ENCODE results near the gene EPN2.
"Not testable (repeated sequence)": the region's sequence is repeated elsewhere in the genome, so short reads cannot be mapped to it uniquely, and the experiment has no call there.

The EPN2 gene

DNA sequence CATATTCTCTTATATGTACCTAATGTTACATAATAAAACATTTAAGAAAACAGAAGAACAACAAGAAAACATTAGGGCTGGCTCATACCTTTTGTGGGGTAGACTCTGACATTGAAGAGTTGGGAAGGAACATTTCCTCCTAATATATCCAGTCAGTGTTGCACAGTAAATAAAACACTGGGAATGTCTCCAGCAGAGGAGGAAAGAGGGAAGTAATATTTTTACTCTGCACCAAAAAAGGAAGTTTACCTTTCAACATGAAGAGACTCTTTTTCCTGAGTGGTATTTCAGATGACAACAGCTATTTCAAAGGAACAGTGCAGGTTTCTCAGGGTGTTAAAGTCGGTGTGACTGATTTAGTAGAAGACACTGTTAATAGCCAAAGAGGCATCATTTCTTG, 31.9 kb downstream of the EPN2 start:
- no peaks in the 10 kb centered on the region for H3K36me3 Mint-ChIP-seq (ENCODE audit: low read depth)

DNA sequence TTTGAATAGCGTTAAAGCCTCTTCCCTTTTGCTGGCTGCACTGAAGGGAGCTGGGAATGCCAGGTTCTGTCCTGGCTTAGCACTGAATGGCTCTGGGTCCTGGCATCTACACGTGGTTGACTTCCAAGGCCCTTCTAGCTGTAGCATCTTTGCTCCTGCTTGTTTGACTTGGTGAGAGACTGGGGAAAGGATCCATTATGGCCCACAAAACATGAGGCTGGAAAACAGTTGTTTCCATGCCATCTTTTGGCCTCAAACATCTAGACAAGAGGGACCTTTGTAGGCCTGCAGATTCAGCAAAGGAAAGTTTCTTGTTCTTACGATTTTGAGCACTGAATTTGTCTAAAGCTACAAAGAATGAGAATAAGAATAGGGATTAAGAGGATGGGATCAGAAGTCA, 32.5 kb downstream of the EPN2 start:
- DNase-seq (no peak), ATAC-seq (no peak)
- Mint-ChIP-seq H3K27ac (no peak overlapping the region), H3K9me3 (no peaks in the 10 kb centered on the region), H3K27me3 (peaks cover 2% of the 10 kb centered on the region), H3K4me1 (peaks cover 9% of the 10 kb centered on the region), H3K4me3 (no peak overlapping the region), H3K36me3 (ENCODE audit: low read depth) (peaks cover under 1% of the 10 kb centered on the region)

More for the DNA sequence above, 31.9 kb downstream of the EPN2 start:
- peaks cover 4% of the 10 kb centered on the region for H3K27me3 Mint-ChIP-seq
- H3K4me3 Mint-ChIP-seq, result no peak overlapping the region
- H3K27ac Mint-ChIP-seq, result no peak overlapping the region
- ATAC-seq (no peak), DNase-seq (no peak)
- H3K4me1 Mint-ChIP-seq, result peaks cover 9% of the 10 kb centered on the region
- H3K9me3 Mint-ChIP-seq, result no peaks in the 10 kb centered on the region

DNA sequence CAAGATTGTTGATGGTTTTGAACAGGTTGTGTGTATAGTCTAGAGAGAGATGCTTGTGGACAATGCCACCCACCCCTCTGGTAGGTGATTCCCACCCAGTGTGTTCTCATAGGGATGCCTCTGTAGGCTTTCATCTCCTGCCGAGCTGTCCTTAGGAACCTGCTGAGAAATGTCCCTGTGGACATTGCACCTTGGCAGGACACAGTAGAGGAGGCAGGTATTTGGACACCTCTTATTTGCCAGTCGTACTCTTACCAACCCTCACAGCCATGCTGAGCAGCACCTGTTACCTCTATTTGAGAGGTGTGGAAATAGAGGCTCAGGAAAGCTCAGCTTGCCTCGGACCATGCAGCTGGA, 33.2 kb downstream of the EPN2 start:
- Mint-ChIP-seq H3K27ac (no peak overlapping the region), H3K4me3 (no peak overlapping the region), H3K36me3 (ENCODE audit: low read depth) (peaks cover 2% of the 10 kb centered on the region), H3K4me1 (peaks cover 9% of the 10 kb centered on the region), H3K9me3 (no peaks in the 10 kb centered on the region), H3K27me3 (peaks cover 4% of the 10 kb centered on the region)
- ATAC-seq (no peak), DNase-seq (no peak)

DNA sequence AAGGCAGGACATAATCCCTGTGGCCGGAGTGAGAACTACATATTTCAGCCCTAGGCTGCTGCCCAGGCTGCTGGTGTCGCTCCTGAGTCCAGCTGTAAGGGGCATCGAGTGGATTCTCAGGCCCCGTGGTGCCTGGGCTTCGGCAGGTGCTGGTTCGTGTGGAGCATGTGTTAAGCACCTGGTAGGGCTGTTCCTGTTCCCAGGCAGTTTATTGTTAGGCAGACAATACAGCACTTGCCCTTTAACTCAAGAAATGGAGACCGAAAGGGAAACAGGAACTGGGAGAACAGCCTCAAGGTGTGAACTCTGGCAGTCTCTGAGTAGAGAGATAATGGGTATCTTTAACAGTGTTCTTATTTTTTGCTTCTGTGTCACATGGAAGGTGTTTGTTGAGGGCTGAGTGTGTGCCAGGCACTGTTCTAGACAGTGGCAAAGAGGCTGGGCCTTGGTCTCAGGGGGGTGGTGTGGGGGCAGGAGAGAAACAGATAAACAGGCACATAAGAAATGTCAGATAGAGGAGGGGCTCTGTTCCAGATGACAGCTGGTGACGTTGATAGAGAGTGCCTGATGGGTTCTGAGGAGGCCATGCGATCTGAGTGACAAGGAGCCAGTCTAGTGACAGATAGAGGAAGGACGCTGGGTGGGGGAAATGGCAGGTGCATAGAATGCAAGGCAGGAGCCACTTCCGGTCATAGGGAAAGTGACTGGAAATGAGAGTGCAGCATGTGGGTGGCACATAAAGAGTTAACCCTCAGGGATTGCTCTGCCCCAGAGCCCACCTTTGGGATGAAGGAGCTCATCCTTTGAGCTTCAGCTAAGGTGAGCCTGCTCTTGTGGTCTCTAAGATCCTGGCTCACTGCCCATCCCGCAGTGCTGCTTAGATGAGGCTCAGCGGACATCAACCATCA, 33.8 kb downstream of the EPN2 start:
- ATAC-seq (peak; percentile 25), DNase-seq (no peak)
- Mint-ChIP-seq H3K9me3 (no peaks in the 10 kb centered on the region), H3K4me1 (peaks cover 9% of the 10 kb centered on the region), H3K27ac (no peak overlapping the region), H3K4me3 (no peak overlapping the region), H3K27me3 (peaks cover 4% of the 10 kb centered on the region), H3K36me3 (ENCODE audit: low read depth) (peaks cover 2% of the 10 kb centered on the region)

DNA sequence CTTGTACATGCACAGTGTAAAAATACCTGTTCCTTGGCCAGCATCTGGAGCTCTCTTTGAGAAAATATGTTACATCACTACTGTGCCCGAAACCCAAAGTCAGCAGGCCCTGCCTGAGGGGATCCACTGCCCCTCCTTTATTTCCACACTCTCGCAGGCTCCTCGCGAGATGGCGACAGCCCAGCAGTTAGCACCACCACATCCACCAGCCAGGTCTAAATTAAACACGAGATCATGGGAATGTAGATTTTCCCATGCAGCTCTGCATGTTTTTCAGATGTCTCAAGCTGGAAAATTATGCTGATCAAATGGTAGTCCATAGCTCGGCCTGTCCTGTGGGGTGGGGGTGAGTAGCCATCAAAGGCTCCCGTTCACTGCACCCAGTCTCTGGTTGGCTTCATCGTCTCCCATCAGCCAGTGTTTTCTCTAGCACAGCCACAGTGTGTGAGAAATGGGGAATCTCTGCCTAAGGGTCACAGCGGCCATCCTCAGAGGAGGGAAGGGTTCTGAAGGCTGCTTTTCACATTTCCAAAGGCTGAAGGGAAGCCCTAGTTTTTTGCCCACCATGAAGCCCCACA, 34.7 kb downstream of the EPN2 start:
- peaks cover 2% of the 10 kb centered on the region for H3K36me3 Mint-ChIP-seq (ENCODE audit: low read depth)
- ATAC-seq, result no peak
- H3K27me3 Mint-ChIP-seq, result peaks cover 4% of the 10 kb centered on the region

DNA sequence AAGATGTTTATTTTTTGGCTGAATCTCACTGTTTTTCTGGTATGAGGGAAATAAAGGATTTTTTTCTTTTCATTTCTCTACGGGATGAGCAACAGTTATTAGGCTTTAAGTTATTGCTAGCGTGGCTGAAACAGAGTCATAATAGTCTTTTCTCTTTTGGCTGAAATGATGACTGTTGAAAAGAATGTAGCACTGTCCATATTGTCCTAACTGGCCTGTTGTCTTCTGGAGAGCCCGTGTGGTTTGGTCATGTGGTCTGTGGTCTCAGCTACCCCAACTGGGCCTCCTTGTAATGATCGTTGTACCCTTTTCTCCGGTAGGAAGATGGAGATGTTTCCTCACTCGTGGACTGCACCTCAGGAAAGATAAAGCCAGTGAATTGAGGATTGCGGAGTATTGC, 36.6 kb downstream of the EPN2 start:
- no peaks in the 10 kb centered on the region for H3K9me3 Mint-ChIP-seq
- peaks cover 3% of the 10 kb centered on the region for H3K36me3 Mint-ChIP-seq (ENCODE audit: low read depth)
- no peak overlapping the region for H3K27ac Mint-ChIP-seq
- H3K4me3 Mint-ChIP-seq, result no peak overlapping the region
- peaks cover 4% of the 10 kb centered on the region for H3K27me3 Mint-ChIP-seq
- H3K4me1 Mint-ChIP-seq, result peaks cover 9% of the 10 kb centered on the region
- no peak for DNase-seq
- no peak for ATAC-seq

More for the DNA sequence above, 34.7 kb downstream of the EPN2 start:
- Mint-ChIP-seq H3K27ac (no peak overlapping the region), H3K9me3 (no peaks in the 10 kb centered on the region), H3K4me3 (no peak overlapping the region), H3K4me1 (peaks cover 9% of the 10 kb centered on the region)
- no peak for DNase-seq

DNA sequence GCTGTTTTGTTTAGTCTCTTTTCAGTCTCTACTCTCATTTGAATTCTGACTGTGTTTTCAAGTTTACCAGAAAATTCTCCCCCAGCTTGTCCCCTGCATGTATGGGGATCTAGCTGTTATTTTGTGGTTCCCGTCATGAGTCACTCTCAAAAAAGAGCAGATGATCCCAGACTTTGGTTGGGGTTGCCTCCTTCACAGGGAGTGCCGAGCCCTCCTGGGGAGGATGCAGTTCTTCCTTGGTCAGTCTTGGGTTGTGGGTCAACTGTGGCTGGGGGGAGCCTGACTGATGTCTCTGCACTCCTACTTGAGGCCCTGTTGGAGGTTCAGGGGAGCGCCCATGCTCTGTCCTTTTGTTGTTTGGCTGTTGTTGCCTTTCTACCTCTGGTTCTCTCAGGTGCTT, 37.7 kb downstream of the EPN2 start:
- no peak overlapping the region for H3K27ac Mint-ChIP-seq
- no peak for ATAC-seq

DNA sequence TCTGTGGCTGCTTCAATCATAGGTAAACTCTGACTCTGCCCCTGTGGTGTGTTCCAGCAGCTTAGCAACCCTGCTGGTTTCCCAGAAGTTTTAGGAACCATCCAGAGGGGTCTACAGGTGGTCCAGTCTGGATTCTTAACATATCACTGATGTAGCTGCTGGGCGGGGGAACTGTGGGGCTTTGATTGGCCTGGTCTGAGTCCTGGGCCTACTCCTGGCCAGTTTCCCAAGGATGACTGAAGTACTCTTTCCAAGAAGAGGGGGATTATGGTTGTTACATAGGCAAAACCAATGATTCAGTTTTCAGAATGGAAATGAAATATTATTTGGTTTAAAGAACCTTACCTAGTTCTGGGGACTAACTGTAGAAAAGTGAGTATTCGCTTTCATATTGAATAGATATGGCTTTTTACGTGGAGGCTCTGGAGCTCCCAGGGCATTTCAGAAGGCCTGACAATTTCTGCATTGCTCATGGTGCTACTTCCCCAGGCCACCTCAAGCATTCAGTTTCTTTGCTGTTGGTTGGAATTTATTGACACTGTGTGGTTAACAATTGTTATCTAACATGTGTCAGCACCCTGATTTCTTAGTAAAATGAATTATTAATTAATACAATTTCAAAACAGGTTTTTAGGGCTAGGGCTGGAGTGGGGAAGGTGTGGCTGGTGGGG, 38.4 kb downstream of the EPN2 start:
- H3K4me1 Mint-ChIP-seq, result peaks cover 5% of the 10 kb centered on the region
- H3K27ac Mint-ChIP-seq, result no peak overlapping the region
- H3K9me3 Mint-ChIP-seq, result no peaks in the 10 kb centered on the region

More for the DNA sequence above, 37.7 kb downstream of the EPN2 start:
- Mint-ChIP-seq H3K4me3 (no peak overlapping the region), H3K9me3 (no peaks in the 10 kb centered on the region), H3K36me3 (ENCODE audit: low read depth) (peaks cover 3% of the 10 kb centered on the region), H3K27me3 (peaks cover 4% of the 10 kb centered on the region), H3K4me1 (peaks cover 5% of the 10 kb centered on the region)
- DNase-seq, result no peak

DNA sequence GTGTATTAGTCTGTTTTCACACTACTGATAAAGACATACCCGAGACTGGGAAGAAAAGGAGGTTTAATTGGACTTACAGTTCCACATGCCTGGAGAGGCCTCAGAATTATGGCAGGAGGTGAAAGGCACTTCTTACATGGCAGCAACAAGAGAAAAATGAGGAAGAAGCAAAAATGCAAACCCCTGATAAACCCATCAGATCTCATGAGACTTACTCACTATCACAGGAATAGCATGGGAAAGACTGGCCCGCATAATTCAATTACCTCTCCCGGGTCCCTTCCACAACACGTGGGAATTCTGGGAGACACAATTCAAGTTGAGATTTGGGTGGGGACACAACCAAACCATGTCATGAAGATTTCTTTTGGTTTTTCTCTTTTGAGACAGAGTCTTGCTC, 41.1 kb downstream of the EPN2 start:
- not testable (repeated sequence) for H3K4me3 Mint-ChIP-seq; DNase-seq; H3K27ac Mint-ChIP-seq; H3K27me3 Mint-ChIP-seq; H3K36me3 Mint-ChIP-seq (ENCODE audit: low read depth); H3K4me1 Mint-ChIP-seq; ATAC-seq; H3K9me3 Mint-ChIP-seq

More for the DNA sequence above, 38.4 kb downstream of the EPN2 start:
- peaks cover 3% of the 10 kb centered on the region for H3K36me3 Mint-ChIP-seq (ENCODE audit: low read depth)
- no peak for ATAC-seq
- no peak overlapping the region for H3K4me3 Mint-ChIP-seq
- no peak for DNase-seq
- peaks cover 4% of the 10 kb centered on the region for H3K27me3 Mint-ChIP-seq

DNA sequence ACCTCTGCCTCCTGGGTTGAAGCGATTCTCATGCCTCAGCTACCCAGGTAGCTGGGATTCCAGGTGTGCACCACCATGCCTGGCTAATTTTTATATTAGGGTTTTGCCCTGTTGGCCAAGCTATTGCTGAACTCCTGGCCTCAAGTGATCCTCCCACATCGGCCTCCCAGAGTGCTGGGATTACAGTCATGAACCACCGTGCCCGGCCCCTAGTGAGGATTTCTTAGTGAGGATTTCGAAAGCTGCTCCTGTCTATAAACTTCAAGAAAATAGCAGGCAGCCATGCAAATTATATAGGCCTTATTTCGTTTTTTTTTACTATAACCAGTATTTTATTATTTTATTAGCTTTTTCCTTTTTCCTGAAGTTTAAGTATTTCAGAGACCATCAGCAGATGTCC, 41.6 kb downstream of the EPN2 start:
- Mint-ChIP-seq H3K4me1 (peaks cover 1% of the 10 kb centered on the region), H3K36me3 (ENCODE audit: low read depth) (peaks cover 3% of the 10 kb centered on the region), H3K9me3 (no peaks in the 10 kb centered on the region), H3K27me3 (peaks cover 4% of the 10 kb centered on the region), H3K4me3 (no peak overlapping the region), H3K27ac (no peak overlapping the region)
- no peak for DNase-seq
- no peak for ATAC-seq

DNA sequence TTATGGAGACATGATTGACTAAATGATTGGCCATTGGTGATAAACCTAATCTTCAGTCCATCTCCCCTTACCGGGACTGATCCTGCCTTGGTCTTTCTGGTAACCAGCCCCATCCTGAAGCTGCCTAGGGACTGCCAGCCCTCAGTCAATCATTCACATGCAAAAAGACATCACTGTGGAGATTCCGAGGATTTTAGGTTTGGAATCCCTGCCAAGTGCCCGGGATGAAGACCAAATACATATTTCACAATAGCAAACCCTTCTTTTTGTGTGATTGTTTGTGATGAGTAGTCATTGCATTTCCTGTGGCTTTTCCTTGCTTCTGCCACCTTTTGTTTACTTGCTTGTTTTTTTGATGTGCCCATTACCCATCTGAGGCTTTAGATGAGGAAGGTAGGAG, 44.0 kb downstream of the EPN2 start:
- Mint-ChIP-seq H3K4me3 (no peak overlapping the region), H3K4me1 (peaks cover 15% of the 10 kb centered on the region), H3K27ac (no peak overlapping the region), H3K36me3 (ENCODE audit: low read depth) (peaks cover 2% of the 10 kb centered on the region), H3K27me3 (no peaks in the 10 kb centered on the region), H3K9me3 (no peaks in the 10 kb centered on the region)
- DNase-seq (no peak), ATAC-seq (no peak)

DNA sequence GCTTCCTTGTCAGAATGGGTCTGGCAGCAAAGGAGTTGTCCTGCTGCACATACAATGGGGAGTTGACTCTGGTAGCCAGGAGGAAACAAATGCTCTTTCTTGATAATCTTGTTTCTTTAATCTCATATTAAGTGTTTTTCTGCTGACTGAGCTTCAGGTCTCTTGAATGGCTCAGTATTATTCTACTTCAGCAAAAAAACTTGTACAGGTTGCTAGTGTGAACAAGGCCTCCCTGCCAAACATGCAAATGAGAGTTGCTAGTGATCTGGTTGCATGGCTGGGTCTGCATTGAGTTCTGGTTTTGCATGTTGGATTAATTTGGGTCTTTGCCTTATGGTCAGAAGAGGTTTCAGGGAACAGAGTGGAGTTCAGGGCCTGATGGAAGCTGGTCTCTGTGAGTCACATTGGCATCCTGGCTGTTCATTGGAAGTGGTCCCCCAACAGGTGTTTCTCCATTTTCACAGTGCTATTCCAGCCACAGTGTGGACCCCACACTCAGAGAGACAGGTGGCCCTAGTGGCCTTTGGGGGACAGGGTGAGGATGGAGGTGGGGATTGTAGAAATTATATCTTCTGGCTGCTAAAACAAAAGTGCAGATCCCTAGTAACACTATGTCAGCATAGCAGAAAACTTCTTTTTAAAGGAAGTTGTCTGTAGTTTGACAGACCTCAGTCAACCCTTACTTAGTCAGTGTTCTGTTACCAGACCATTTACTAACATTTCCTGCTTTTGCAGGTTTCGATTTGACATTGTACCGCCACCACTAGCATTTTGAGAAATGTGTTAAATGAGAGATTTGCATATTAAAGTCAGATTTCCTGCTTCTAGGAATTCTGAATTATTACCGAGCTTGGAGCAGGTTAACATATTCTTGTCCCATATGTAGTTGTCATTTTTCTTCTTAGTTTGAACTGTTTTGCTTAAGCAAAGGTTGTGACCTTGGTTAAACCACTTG, 47.1 kb downstream of the EPN2 start:
- ATAC-seq, result no peak
- Mint-ChIP-seq H3K27ac (peak overlapping the region; percentile 2), H3K27me3 (peaks cover 9% of the 10 kb centered on the region), H3K36me3 (ENCODE audit: low read depth) (peaks cover 3% of the 10 kb centered on the region), H3K9me3 (no peaks in the 10 kb centered on the region), H3K4me3 (no peak overlapping the region), H3K4me1 (peaks cover 15% of the 10 kb centered on the region)
- no peak for DNase-seq

DNA sequence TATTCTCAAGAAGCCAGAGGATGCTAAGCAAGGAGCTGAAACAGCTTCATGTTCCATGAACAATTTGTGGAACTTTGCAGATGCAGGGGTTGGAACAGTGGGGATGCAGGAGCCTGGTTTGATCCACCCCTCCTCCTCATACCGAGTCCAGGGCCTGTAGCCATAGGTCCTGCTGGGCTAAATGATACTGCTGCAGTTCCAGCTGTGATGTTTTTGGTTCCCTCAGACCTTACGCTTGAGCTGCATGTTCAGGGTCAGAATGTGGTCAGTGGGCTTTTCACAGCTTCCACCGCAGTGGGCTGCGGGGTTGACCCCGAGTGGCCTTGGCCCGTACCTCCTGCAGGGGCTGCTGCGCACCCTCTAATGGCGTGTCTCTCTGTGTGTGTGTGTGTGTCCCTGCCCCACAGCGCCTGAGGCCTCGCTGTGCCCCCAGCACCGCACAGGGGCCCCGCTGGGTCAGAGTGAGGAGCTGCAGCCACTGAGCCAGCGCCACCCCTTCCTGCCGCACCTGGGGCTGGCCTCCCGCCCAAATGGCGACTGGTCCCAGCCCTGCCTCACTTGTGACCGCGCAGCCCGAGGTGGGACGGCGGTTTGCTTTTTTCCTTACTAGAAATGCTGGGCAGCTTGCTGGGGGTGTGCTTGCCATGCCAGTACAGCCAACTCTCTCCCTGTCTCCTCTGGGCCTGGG, 48.2 kb downstream of the EPN2 start:
- Mint-ChIP-seq H3K9me3 (no peaks in the 10 kb centered on the region), H3K27ac (no peak overlapping the region), H3K36me3 (ENCODE audit: low read depth) (peaks cover 3% of the 10 kb centered on the region), H3K4me3 (no peak overlapping the region), H3K4me1 (peaks cover 15% of the 10 kb centered on the region), H3K27me3 (peaks cover 10% of the 10 kb centered on the region)
- ATAC-seq (no peak), DNase-seq (no peak)

All from activated naive CD8-positive, alpha-beta T cell treated with anti-CD3 and anti-CD28 coated beads, Interleukin-2, amount 50 U/mL, for 24 hours (primary cell).